Measurements from ENCODE around the gene PLCG1.

PLCG1 gene

GRCh38 chr20:41219824-41220223 lies 82.5 kb downstream of the PLCG1 start:
- no peak for DNase-seq

GRCh38 chr20:41221614-41222218 lies 84.4 kb downstream of the PLCG1 start:
- DNase-seq = no peak

GRCh38 chr20:41222296-41222695 lies 85.0 kb downstream of the PLCG1 start:
- no peak for DNase-seq

GRCh38 chr20:41222703-41223102 lies 85.4 kb downstream of the PLCG1 start:
- no peak for DNase-seq

GRCh38 chr20:41223112-41223511 lies 85.8 kb downstream of the PLCG1 start:
- DNase-seq = no peak

GRCh38 chr20:41224281-41224680 lies 86.9 kb downstream of the PLCG1 start:
- no peak for DNase-seq

GRCh38 chr20:41225091-41225490 lies 87.7 kb downstream of the PLCG1 start:
- DNase-seq = no peak

- no peak for DNase-seq
Observed at GRCh38 chr20:41226426-41226825, 89.1 kb downstream of the PLCG1 start.
